Measurements from ENCODE around the gene AGA. TPM values are rescaled to one million over a fixed set of nuclear protein-coding genes. Genes with fewer than 3 reads are reported as not detected.
A peak's percentile ranks its signal among the peaks of the same experiment; 100 is the strongest.

Gene AGA
- polyA plus RNA-seq, 4 donors, result 31.6 to 34.3 (median 32.7) TPM

DNA sequence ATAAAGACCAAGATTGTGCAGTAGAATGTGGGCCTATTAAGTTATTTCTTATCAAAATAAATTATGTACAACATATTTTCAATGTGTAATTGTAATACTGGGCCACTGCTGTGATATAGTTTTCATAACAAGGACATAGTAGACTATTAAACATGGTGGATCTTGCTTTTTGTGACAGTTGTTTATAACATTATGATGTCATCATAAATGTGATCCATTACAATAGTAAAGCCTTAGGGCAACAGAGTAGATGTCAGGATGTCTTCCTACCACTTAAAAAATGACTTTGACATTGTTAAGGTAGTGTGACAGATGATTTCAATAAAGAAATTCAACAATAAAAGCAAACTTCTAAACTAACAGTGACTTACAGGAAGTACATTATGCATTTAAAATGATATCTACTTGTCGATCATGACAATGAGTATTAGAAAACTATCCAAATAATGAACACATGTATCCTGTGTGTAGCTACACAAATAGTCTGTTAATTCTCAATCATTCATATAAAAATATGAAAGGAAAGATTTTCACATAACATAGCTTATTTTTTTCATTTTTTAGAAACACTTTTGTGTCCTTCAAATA is 5.3 kb upstream of the AGA start:
- DNase-seq (ENCODE audit: low read depth in 4 of 4, low spot score in 3 of 4), result no peak

DNA sequence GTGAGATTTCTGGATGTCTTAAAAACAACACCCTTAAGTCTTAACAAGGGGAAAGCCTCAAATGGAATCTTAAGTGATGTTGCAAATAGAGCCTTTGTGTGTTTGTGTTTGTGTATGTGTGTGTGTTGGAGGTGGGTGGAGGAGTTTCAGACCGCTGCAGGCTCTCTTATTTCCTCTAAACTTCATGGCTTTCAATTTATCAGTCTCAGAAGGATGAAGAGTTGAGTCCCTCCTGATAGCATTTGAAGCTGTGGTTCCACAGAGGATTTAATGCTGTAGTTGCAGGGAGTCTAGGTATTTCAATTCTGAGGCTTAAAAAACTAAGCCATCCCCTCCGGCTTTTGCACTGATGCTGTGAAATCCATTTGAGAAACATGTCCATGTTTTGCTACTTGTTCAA is 4.3 kb upstream of the AGA start:
- DNase-seq (ENCODE audit: low read depth in 4 of 4, low spot score in 3 of 4), result no peak

DNA sequence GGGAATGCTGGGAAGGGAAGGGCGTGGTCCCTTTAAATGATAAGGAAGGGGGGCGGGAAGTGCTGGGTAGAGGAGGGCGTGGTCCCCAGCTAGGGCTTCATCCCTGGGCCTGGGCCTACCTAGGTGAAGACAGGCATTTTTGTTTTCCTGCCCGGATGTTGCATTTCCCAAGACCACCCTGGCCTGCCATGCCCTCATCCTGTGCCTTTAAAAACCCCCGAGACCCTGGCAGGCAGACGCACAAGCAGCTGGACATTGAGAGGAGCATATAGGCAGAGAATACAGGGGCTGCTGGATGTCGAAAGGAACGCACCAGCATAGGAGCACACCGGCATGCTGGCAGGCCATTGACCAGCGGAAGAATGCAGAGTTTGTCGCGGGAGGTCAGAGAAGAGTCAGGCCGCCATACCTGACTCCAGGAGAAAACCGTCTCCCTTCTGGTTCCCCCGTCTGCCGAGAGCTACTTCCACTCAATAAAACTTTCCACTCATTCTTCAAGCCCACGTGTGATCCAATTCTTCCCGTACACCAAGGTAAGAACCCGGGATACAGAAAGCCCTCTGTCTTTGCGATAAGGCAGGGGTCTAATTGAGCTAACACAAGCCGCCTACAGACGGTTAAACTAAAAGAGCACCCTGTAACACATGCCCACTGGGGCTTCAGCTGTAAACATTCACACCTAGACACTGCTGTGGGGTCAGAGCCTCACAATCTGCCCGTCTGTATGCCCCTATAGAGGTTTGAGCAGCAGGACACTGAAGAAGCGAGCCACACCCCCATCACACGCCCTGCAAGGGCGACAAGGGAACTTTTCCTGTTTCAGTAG is 2.9 kb upstream of the AGA start:
- DNase-seq (ENCODE audit: low read depth in 4 of 4, low spot score in 3 of 4), result no peak

DNA sequence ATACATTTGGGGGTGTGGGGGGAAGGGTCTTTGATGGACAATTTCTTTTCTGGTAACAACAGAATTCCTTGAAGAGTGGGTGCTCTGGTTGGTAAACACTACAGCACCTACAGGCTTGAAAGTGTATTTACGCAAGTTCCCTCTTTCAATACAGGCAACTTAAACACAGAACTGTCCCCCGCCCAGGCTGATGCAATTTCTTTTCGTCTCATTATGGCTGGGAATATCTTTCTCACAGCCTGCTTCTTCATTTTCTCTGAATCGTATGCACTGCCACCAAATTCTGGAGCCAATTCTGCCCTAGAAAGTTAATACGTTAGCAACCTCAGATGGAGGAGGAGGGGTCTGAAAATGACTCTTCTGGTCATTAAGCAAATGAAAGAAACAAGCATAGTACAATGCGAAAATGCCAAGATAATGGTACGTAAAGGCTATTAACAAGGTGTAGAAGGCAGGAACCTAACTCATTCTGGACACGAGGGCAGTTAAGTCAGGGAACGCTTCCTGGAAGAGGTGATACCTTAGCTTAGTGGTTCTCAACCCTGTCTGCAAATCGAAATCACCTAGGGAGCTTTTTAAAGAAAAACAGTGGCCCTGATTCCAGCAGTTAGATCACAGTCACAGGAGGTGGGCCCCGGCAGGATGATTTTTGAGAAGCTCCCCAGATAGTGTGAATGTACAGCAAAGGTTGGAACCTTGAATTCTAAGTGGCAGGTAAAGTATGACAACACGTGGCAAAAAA is 1.0 kb downstream of the AGA start:
- DNase-seq (ENCODE audit: low read depth in 4 of 4, low spot score in 3 of 4), result no peak

DNA sequence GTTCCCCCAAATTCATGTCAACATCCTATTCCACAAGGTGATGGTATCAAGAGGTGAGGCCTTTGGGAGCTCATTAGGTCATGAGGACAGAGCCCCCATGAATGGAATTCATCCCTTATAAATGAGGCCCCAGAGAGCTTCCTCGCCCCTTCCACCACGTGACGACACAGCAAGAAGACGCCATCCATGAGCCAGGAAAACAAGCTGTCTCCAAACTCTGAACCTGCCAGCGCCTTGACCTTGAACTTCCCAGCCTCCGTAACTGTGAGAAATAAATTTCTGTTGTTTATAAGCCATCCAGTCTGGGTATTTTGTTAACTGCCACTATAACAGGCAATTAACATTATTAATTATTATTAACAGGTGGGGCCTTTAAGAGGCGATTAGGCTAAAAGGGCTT is 5.8 kb downstream of the AGA start:
- no peak for DNase-seq (ENCODE audit: low read depth in 4 of 4, low spot score in 3 of 4)

DNA sequence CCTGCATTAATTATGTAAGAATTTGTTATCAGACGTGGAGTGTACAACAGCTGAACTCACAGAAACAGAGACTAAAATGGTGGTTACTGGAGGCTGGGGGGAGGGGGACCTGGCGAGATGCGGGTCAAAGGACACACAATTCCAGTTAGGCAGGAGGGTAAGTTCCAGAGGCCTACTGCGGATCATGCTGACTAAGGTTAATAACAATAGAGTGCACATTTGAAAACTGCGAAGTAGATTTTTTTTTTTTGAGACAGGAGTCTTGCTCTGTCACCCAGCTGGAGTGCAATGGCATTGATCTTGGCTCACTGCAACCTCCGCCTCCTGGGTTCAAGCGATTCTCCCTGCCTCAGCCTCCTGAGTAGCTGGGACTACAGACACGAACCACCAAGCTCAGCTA is 7.6 kb downstream of the AGA start:
- no peak for DNase-seq (ENCODE audit: low read depth in 4 of 4, low spot score in 3 of 4)

DNA sequence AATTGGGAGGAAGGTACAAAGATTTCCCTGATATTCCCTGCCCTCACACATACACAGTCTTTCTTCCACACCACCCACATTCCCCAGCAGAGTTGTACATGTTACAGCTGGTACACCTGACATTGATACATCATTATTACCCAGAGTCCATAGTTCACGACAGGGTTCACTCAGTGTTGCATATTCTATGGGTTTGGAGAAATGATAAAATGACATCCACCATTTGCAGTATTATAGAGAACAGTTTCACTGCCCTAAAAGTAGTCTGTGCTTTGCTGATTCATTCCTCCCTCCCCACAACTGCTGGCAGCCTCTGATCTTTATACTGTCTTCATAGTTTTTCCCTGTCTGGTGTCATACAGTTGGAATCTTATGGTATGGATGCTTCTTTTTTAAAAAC is 15.0 kb downstream of the AGA start:
- DNase-seq (ENCODE audit: low read depth in 4 of 4, low spot score in 3 of 4), result no peak

DNA sequence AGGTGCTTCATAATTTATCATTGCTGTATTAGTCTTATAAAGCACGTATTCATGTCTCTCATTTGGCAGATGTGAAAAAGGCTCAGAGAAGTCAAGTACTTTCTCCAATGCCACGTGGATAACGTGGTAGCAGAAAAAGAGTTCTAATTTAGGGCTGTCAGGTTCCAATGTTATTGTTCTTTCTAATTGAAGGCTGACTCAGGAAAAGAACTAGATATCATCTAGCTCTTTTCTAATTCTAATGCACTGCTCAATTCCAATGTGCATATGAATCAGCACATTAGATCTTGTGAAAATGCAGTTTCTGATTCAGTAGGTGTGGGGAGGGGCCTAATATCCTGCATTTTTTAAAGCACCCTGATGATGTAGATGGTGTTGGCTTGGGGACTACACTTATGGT is 22.8 kb downstream of the AGA start:
- DNase-seq (ENCODE audit: low read depth in 4 of 4, low spot score in 3 of 4), result no peak

DNA sequence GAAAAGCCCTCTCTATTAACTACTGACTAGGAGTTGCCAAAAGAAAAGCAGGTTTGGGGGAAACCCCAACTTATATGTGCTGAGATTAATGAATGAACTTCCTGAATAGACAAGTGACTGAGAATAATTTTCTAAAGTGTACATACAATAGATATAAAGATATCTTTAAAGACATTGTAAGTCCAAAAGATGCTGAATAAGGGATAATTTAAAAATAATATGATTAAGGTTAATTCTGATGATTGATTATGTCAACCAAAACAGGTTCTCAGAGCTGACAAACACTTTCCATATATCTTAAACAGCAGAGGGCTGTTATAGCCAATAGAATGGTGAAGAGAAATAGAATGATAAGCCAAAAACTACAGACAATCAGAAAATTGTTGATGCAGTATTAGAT is 28.6 kb downstream of the AGA start:
- DNase-seq (ENCODE audit: low read depth in 4 of 4, low spot score in 3 of 4), result no peak

DNA sequence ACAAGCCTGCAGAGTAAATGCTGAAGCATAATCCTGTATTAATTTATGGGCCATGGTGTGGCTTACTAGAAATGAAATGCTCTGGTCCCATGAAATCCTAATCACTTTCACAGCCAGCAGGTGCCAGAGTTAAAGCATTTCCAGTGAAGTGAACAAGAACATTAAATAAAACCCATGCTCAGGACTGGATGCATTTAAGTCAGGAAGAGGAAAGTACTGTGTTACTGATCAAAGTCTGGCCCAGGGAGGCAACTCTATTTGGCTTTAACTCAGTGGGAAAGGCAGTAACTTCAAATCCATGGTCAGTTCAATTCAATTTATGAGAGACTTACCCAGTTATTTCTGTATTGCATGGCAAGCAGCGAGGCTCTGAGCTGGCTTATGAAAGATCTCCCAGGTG is 29.2 kb downstream of the AGA start:
- no peak for DNase-seq (ENCODE audit: low read depth in 4 of 4, low spot score in 3 of 4)

DNA sequence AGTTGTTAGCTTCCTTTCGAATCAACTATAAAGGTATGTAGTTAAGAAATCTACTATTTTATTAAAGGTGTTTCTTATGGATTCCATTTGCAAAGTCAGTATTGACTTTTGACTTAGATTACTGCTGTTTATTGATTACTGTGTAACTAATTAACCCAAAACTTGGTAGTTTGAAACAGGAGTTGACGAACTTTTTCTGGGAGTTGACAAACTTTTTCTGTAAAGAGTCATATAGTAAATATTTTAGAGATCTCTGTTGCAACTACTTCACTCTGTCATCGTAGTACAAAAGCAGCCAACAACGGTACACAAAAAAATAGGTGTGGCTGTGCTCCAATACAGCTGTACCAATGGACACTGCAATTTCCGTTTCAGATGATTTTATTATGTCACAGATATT is 30.2 kb downstream of the AGA start:
- DNase-seq (ENCODE audit: low read depth in 4 of 4, low spot score in 3 of 4), result no peak

DNA sequence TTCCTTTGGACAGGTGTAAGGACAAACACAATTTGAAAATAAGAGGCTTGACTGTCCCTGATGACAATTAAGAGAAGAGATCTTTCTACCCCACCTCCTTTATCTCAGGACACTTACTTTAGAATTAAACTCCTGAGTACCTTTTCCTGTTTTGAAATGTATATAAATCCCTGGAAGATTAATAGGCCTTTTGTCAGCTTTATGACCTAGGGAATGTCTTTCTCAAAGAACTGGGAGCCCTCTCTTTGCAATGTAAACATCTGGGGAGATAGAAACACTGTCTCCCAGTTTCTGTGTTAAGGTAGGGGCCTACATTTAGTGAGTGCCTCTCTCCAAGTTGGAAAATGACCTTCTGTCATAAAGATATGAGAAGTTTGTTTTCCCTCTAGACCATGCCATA is 31.7 kb downstream of the AGA start:
- peak in 1 of 4 donors; percentile 6 for DNase-seq (ENCODE audit: low read depth in 4 of 4, low spot score in 3 of 4)

DNA sequence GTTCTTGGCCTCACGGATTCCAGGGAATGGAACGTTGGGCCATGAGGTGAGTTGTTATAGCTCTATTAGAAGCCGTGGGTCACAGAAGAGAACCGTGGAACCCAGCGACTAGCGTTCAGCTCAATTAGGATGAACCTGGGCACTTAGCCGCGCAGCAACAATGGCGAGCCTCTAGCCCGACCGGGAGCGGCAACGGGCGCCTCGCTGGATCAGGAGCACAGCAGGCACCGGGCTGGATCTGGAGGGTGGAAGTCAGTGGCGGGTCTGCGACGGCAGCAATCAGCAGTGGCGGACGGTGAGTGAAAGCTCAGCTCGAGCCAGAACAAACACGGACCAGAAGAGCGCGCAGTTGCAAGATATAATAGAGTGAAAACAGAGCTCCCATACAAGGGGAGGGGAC is 34.2 kb downstream of the AGA start:
- no peak for DNase-seq (ENCODE audit: low read depth in 4 of 4, low spot score in 3 of 4)

DNA sequence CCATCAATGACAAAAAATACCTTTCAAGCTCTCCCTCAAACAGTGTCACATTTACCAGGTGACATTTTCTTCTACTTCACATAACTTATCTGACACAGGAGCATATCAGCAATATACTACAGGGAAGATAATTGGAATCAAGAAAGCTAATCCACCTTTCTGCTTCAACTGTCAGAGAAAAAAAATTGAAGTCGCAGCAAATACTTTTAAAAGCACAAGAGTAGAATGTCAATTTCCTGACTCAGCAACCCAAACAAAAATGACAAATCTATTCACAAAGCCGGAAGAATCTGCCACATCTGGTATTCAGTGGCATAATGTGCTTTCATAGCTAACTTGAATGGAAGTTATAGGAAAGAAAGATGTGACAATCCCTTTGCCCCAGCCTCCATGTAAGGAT is 36.7 kb downstream of the AGA start:
- DNase-seq (ENCODE audit: low read depth in 4 of 4, low spot score in 3 of 4), result no peak

DNA sequence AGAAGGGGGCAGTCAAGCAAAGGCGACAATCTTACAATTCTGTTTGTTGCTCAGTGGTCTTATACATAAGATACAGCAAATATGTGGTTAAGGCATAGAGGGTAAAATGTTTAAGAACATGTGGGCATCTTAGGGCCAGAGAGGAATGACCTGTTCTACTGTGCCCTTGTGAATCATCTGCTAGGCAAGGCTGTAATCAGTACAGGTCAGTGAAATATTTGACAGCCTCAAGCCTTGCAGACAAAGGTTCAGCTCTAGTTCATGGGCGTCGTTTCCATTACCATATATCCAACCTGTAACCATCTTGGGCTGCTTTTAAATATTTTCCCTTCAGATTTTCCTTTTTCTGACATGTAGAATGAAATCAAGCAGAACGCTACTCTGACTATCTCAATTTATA is 37.3 kb downstream of the AGA start:
- peak in 1 of 4 donors; percentile 6 for DNase-seq (ENCODE audit: low read depth in 4 of 4, low spot score in 3 of 4)

DNA sequence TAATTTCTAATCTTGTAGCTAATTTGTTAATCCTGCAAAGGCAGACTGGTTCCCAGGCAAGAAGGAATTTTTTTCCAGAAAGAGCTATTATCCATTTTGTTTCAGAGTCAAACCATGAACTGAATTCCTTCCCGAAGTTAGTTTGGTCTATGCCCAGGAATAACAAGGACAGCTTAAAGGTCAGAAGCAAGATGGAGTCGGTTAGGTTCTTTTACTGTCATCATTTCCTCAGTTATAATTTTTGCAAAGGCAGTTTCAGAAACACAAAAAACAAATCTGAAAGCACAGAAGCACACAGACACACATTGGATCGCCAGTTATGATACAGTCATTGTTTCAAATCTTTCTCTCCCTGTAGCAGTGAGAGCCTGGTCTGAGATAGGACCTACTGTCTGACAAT is 37.9 kb downstream of the AGA start:
- DNase-seq (ENCODE audit: low read depth in 4 of 4, low spot score in 3 of 4), result no peak

DNA sequence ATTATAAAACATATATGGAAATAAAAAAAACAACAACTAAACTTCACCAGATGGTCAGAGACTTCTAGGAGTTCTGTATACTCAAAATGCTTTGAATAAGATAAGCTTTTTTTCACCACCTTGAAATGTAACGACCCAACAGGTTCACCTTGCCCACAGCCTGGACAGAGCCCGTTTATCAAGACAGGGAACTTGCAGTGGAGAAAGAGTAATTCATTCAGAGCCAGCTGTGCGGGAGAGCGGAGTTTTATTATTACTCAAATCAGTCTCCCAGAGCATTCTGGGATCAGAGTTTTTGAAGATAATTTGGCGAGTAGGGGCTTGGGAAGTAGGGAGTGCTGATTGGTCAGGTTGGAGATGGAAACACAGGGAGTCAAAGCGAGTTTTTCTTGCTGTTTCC is 38.5 kb downstream of the AGA start:
- no peak for DNase-seq (ENCODE audit: low read depth in 4 of 4, low spot score in 3 of 4)

DNA sequence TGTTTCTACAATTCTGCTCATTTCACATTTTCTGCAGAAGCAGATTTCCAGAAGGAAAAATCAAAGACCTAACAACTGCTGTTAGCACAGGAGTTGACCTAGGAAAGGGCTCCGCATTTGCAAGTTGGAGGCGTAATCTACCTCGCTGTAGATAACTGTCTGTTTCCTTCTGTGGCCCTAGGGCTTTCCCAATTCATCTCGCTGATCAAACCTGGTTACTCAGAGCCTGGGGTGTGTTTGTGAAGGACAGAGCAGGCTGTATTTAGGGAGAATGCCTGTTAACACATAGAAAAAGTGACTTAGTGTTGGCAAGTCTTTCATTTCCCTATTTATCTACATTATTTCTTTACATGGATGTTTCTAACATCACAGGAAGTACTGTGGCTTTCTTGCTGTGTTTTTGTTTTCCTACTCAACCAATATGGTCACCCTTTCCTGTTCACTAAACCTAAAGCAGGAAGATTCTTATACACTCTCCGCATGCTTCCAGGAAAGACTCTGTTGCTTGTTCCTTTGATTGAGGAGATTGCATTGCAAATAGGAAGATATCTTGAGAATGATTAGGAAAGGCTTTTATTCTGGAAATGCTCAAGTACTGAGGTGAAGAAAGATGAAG is 40.5 kb downstream of the AGA start:
- no peak for DNase-seq (ENCODE audit: low read depth in 4 of 4, low spot score in 3 of 4)

DNA sequence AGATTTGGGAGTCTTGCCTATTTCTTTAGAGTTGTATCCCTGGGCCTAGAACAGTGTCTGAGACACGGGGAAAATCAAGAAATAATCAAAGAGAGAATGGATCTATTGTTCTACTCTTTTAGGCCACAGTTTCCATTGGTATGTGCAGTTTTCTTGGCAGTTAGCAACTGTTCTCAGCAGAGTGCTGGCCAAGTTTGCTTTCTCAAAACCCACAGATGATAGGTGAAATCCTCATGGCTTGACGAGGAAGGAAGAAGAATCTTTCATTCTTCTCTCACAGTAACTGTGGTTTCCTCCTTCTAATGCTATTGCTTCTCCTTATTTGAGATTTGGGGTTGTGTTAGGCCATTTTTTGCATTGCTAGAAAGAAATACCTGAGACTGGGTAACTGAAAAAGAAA is 42.2 kb downstream of the AGA start:
- DNase-seq (ENCODE audit: low read depth in 4 of 4, low spot score in 3 of 4), result no peak

DNA sequence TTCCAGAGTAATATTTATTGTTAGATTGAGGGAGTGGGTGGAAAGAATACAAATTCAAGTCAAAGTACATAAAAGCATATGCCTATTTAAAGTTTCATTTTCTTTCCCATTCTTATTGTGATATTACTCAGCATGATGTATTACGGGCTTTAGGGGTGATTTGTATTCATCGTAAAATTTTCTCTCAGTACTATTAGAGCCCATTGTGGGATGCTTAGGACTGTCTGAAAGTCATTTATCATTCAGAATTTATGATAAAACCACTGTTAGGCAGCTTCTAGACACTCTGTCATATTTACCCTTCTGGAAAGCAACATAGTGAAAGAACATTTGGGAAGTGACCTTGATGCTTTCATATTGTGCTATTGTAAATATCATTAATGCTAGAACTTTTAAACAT is 45.9 kb downstream of the AGA start:
- DNase-seq (ENCODE audit: low read depth in 4 of 4, low spot score in 3 of 4), result no peak

DNA sequence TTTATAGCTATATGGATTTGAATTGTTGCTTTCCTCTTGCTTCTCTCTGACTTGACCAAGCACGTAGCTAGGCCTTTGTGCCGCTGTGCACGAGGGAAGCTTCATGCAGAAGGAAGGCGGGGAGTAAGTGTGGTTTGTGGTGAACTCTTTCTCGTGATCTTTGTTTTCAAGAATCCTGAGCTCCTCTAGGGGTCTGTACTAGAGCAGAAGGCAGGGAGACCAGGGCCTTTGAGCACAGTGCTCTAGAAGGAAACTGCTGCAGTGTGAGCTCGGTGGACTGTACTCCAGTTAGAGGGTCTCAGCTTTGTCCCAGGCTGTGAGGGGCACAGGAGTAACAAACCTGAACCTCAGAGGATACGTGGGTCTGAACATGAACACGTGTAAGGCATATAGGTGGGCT is 49.0 kb downstream of the AGA start:
- no peak for DNase-seq (ENCODE audit: low read depth in 4 of 4, low spot score in 3 of 4)

DNA sequence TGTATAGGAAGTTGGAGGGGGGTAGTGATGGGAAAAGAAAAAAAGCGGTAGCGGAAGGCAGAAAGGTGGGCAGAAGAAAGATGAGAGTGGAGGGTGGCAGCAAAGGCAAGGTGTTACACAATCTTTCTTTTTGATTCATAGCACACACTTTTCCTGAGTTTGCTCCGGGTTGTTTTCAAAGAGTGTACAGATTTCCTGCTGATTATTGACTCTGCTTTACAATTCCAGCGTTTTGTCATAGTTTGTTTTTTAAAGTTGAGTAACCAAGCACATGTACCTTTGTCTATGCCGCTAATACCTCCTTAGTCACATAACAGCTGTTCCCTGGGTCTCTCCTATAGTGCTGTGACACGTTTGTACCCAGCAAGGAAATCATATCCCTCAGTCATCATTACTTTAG is 50.3 kb downstream of the AGA start:
- DNase-seq (ENCODE audit: low read depth in 4 of 4, low spot score in 3 of 4), result no peak
